CD14-positive monocyte (primary cell): Measurements from ENCODE around the gene EIF1. TPM values are rescaled to one million over a fixed set of nuclear protein-coding genes. Genes with fewer than 3 reads are reported as not detected.

Experiments
- DNase-seq, 3 donors: peaks; one replicate each; pipeline ENCODE4 v3.0.0-alpha.2; 2011 to 2022
- H2AFZ ChIP-seq: 2 replicates; pipeline ENCODE4 v1.6.0; 2012; ENCODE audit warnings: mild to moderate bottlenecking, low read depth, low read length, inconsistent platforms; ENCODE audit not compliant: insufficient read depth, poor library complexity, severe bottlenecking
- H3K27ac ChIP-seq, 2 donors: 1 replicate in 1 of 2; 2 replicates in 1 of 2; pipeline ENCODE4 v1.5.1; 2012 to 2013; ENCODE audit warnings: low read length in 2 of 2, control low read depth in 1 of 2, inconsistent platforms in 1 of 2, low read depth in 1 of 2, mild to moderate bottlenecking in 1 of 2
- H3K27me3 ChIP-seq, 2 donors: one replicate each; pipeline versions ENCODE4 v1.6.0 to v1.6.1; 2011 to 2013; ENCODE audit warnings: low read length in 2 of 2; ENCODE audit not compliant: control insufficient read depth in 2 of 2, insufficient read depth in 2 of 2
- H3K36me3 ChIP-seq, 2 donors: replicated peaks in 1 of 2; 1 replicate in 1 of 2; 2 replicates in 1 of 2; pipeline versions ENCODE4 v1.5.1 to v1.6.1; 2012 to 2013; ENCODE audit warnings: low read length in 2 of 2, control low read depth in 1 of 2, inconsistent platforms in 1 of 2, mild to moderate bottlenecking in 1 of 2; ENCODE audit not compliant: insufficient read depth in 2 of 2, control insufficient read depth in 1 of 2
- H3K4me1 ChIP-seq, 2 donors: 1 replicate in 1 of 2; 2 replicates in 1 of 2; pipeline versions ENCODE4 v1.5.1 to v1.6.1; 2012 to 2013; ENCODE audit warnings: low read length in 2 of 2, control low read depth in 1 of 2, inconsistent platforms in 1 of 2, mild to moderate bottlenecking in 1 of 2, moderate library complexity in 1 of 2; ENCODE audit not compliant: insufficient read depth in 2 of 2, control insufficient read depth in 1 of 2
- H3K4me2 ChIP-seq: replicated peaks from 2 replicates; pipeline ENCODE3; 2012; ENCODE audit warnings: low read length, moderate library complexity, mild to moderate bottlenecking; ENCODE audit not compliant: poor library complexity, severe bottlenecking; ENCODE audit errors: extremely low read depth
- H3K4me3 ChIP-seq, 3 experiments: fragments of 200-600 bp in 1 of 3; sonication (generic) in 1 of 3; replicated peaks in 1 of 3; 1 replicate in 2 of 3; 2 replicates in 1 of 3; pipeline ENCODE4 v1.5.1; 2011 to 2013; ENCODE audit warnings: low read length in 3 of 3, mild to moderate bottlenecking in 3 of 3, control low read depth in 2 of 3, low read depth in 2 of 3, inconsistent platforms in 1 of 3, moderate library complexity in 1 of 3
- H3K79me2 ChIP-seq: 2 replicates; pipeline ENCODE4 v1.6.0; 2012; ENCODE audit warnings: mild to moderate bottlenecking, control low read depth, inconsistent platforms, low read length, moderate library complexity; ENCODE audit not compliant: insufficient read depth
- H3K9ac ChIP-seq: 2 replicates; pipeline ENCODE4 v1.6.0; 2017; ENCODE audit warnings: low read length, mild to moderate bottlenecking; ENCODE audit not compliant: insufficient read depth, poor library complexity, severe bottlenecking
- H3K9me3 ChIP-seq, 2 donors: replicated peaks in 1 of 2; 1 replicate in 1 of 2; 2 replicates in 1 of 2; pipeline versions ENCODE4 v1.5.1 to v1.6.1; 2012 to 2013; ENCODE audit warnings: low read length in 2 of 2, control low read depth in 1 of 2; ENCODE audit not compliant: control insufficient read depth in 1 of 2, insufficient read depth in 1 of 2
- H4K20me1 ChIP-seq: 2 replicates; pipeline ENCODE4 v1.6.0; 2012; ENCODE audit warnings: mild to moderate bottlenecking, low read length, control low read depth, moderate library complexity; ENCODE audit not compliant: insufficient read depth
- H3K27ac Mint-ChIP-seq, 7 donors: one replicate each; pipeline ENCODE4 v1.8.0; 2020; ENCODE audit warnings: mild to moderate bottlenecking in 7 of 7, mixed read lengths in 7 of 7, moderate library complexity in 6 of 7, inconsistent platforms in 2 of 7
- H3K27me3 Mint-ChIP-seq, 3 donors: one replicate each; pipeline ENCODE4 v1.8.0; 2021 to 2022; ENCODE audit warnings: low read depth in 3 of 3, mild to moderate bottlenecking in 3 of 3, mixed read lengths in 3 of 3, moderate library complexity in 3 of 3, inconsistent platforms in 1 of 3
- H3K36me3 Mint-ChIP-seq, 2 donors: one replicate each; pipeline ENCODE4 v1.8.0; 2020; ENCODE audit warnings: mixed read lengths in 2 of 2, inconsistent platforms in 1 of 2, mild to moderate bottlenecking in 1 of 2
- H3K4me1 Mint-ChIP-seq: one replicate; pipeline ENCODE4 v1.8.0; 2020; ENCODE audit warnings: mild to moderate bottlenecking, mixed read lengths
- H3K4me3 Mint-ChIP-seq, 2 donors: one replicate each; pipeline ENCODE4 v1.8.0; 2020; ENCODE audit warnings: mild to moderate bottlenecking in 2 of 2, mixed read lengths in 2 of 2, moderate library complexity in 1 of 2
- H3K9me3 Mint-ChIP-seq, 7 donors: one replicate each; pipeline ENCODE4 v1.8.0; 2020 to 2022; ENCODE audit warnings: mixed read lengths in 7 of 7, mild to moderate bottlenecking in 6 of 7, moderate library complexity in 6 of 7, inconsistent platforms in 2 of 7
- WGBS: methylation state at CpG from one replicate; pipeline ENCODE4 v1.1.5; 2013; ENCODE audit warnings: missing lambda C conversion rate; ENCODE audit not compliant: insufficient coverage; 5-methylcytosine and 5-hydroxymethylcytosine counted together
- intact Hi-C, 2 donors: fragments of 100-400 bp; cut with micrococcal nuclease; formaldehyde crosslinking; loops; one replicate each; pipeline versions ENCODE4 v1.15.0 to v1.15.1; 2023
- polyA plus RNA-seq, 3 donors: library from polyadenylated mRNA; depleted of rRNA in 1 of 3; unstranded in 2 of 3; stranded (reverse) in 1 of 3; fragments of 300-500 nt in 2 of 3; fragments of >200 nt in 1 of 3; fragmentation: Illumina TruSeq in 2 of 3; gene quantifications; 1 replicate in 2 of 3; 2 replicates in 1 of 3; pipeline ENCODE4 v1.2.3, GENCODE V29; 2012 to 2021
- TF ChIP-seq, protein P1 (sequence below): fragments of 200-600 bp; IDR thresholded peaks from one replicate; pipeline ENCODE4 v1.8.0; 2022; ENCODE audit warnings: antibody characterized with exemption, mild to moderate bottlenecking

Gene EIF1
- polyA plus RNA-seq, 3 donors: 1,176 to 1,536 (median 1,425) TPM

DNA sequence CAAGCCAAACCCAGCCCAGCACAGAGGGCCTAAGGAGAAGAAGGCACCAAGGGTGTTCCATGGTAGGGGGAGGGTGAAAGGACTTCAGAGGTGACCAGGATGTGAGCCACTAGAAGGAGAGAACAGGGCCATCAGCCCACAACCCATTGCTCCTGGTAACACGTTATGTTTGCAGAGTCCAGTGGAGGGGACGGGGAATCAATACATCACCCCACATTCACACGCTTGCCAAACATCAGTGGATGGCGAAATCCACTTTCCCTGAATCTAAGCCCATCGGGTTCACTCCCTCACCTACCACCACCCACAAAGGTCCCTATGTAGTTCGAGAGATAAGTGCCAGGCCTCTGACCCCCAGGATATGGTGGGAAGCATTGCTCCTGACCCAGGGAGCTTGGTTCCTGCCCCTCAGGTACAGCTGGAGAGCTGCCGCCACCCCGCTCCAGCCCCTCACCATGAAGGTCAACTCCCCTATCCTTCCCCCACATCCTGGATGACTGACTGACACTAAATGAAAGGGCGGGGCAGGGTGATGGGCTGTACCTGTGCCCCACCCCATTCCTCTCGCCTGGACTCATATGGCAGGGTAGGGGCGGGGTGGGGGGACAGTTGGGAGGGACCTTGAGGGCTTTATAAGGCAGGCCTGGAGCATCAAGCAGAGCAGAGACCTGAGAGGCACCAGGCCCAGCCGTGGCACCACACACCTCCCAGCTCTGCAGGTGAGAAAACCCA lies 23.1 kb downstream of the EIF1 start, which contains the start of gene GAST:
GAST (plus strand) TSS at position 663 of the 732 bp plus-strand sequence. CDS start 3,106 bp downstream, outside the sequence.
- 98% methylated on average over 6 of the region's 12 CpGs for WGBS
- no peaks in the 10 kb centered on the region for H3K36me3 Mint-ChIP-seq
- peak within 1 kb of the TSS in 1 of 2 donors; percentile 1 for H3K4me3 Mint-ChIP-seq
- Histone ChIP-seq H3K36me3 (no peaks in the 10 kb centered on the region), H3K27me3 (no peaks in the 10 kb centered on the region), H3K79me2 (no peaks in the 10 kb centered on the region), H3K27ac (no peak within 1 kb of the TSS), H3K4me2 (no peak within 1 kb of the TSS), H3K4me3 (no peak within 1 kb of the TSS), H3K9ac (no peak within 1 kb of the TSS), H4K20me1 (no peaks in the 10 kb centered on the region), H3K9me3 (no peaks in the 10 kb centered on the region), H2AFZ (no peak within 1 kb of the TSS), H3K4me1 (no peaks in the 10 kb centered on the region)
- H3K27ac Mint-ChIP-seq: no peak within 1 kb of the TSS
- H3K9me3 Mint-ChIP-seq: peaks cover 0 to 4% (median 0%) of the 10 kb centered on the region in 7 donors
- peaks cover 3% of the 10 kb centered on the region for H3K4me1 Mint-ChIP-seq
- peaks cover 3 to 7% (median 4%) of the 10 kb centered on the region in 3 donors for H3K27me3 Mint-ChIP-seq
- intact Hi-C loops: no loop called here
- TF ChIP-seq, protein P1, sequence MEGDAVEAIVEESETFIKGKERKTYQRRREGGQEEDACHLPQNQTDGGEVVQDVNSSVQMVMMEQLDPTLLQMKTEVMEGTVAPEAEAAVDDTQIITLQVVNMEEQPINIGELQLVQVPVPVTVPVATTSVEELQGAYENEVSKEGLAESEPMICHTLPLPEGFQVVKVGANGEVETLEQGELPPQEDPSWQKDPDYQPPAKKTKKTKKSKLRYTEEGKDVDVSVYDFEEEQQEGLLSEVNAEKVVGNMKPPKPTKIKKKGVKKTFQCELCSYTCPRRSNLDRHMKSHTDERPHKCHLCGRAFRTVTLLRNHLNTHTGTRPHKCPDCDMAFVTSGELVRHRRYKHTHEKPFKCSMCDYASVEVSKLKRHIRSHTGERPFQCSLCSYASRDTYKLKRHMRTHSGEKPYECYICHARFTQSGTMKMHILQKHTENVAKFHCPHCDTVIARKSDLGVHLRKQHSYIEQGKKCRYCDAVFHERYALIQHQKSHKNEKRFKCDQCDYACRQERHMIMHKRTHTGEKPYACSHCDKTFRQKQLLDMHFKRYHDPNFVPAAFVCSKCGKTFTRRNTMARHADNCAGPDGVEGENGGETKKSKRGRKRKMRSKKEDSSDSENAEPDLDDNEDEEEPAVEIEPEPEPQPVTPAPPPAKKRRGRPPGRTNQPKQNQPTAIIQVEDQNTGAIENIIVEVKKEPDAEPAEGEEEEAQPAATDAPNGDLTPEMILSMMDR: no peak
- DNase-seq: no peak

DNA sequence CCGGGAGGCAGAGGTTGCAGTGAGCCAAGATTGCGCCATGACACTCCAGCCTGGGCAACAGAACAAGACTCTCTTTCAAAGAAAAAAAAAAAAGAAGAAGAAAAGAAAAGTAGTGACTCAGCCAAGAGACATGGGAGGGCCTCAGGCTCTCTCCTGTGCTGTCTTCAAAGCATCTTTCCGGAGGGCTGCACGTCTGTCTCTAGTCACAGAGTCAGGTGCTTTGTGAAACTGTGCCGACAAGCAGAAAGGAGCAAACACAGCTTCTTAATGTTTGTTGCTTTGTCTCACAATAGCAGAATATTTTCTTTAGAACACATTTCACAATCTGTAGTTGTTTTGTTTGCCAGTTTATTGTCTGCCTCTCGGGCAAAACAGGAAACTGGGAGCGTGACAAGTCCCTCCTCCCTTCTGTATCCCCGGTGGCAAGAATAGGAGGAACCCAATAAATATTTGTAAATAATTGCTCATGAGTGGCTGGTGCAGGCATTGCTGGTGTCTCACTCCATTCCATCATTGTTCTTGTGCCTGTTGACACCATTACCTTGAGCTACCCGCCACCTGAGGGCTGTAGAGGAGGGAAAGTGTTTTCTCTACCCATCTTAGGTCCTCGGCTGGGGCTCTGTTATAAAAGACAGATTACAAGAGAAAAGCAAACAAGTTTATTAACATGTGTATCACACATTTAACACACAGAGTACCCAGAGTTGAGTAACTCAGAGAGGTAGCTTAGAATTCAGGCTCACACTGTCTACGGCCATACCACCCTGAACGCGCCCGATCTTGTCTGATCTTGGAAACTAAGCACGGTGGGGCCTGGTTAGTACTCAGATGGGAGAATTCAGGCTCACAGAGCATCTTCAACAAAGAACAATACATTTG lies 29.0 kb downstream of the EIF1 start:
- peaks cover 0 to 2% (median 0%) of the 10 kb centered on the region in 7 donors for H3K9me3 Mint-ChIP-seq

More for the DNA sequence above, 29.0 kb downstream of the EIF1 start:
- peaks cover 0 to 3% (median 2%) of the 10 kb centered on the region in 3 donors for H3K27me3 Mint-ChIP-seq
- H2AFZ ChIP-seq: peak overlapping the region; percentile 53
- H3K4me3 ChIP-seq: no peak overlapping the region
- peak overlapping the region in 1 of 2 donors; percentile 35 for H3K4me3 Mint-ChIP-seq
- H3K4me2 ChIP-seq: no peak overlapping the region
- intact Hi-C loops: no loop called here
- TF ChIP-seq, protein P1: no peak
- H3K36me3 ChIP-seq: no peaks in the 10 kb centered on the region
- H3K36me3 Mint-ChIP-seq: no peaks in the 10 kb centered on the region
- peak; percentile 47 to 71 (median 60) for DNase-seq
- peaks cover 13% of the 10 kb centered on the region for H3K4me1 Mint-ChIP-seq
- no peaks in the 10 kb centered on the region for H3K27me3 ChIP-seq
- H3K27ac Mint-ChIP-seq: peak overlapping the region in 6 of 7 donors; percentile 43 to 76 (median 63)
- H3K27ac ChIP-seq: peak overlapping the region; percentile 32 to 58
- H3K9me3 ChIP-seq: no peaks in the 10 kb centered on the region
- no peaks in the 10 kb centered on the region for H3K79me2 ChIP-seq
- no peaks in the 10 kb centered on the region for H4K20me1 ChIP-seq
- H3K4me1 ChIP-seq: peaks cover 12 to 14% of the 10 kb centered on the region in 2 donors
- no peak overlapping the region for H3K9ac ChIP-seq
- WGBS: 70% methylated on average over 3 of the region's 15 CpGs
